Frontal cortex (tissue), 4 donors: Measurements from ENCODE around the gene CELA3B. TPM values are rescaled to one million over a fixed set of nuclear protein-coding genes. Genes with fewer than 3 reads are reported as not detected.
"Not testable (repeated sequence)": the region's sequence is repeated elsewhere in the genome, so short reads cannot be mapped to it uniquely, and the experiment has no call there.

Source experiments
- DNase-seq, 2 donors: peaks; one replicate each; pipeline ENCODE4 v3.0.0; 2012; ENCODE audit warnings: low spot score in 2 of 2
- FAIRE-seq: peaks from 2 replicates; lab custom pipeline; 2012; peaks lifted over from hg19 to GRCh38; lab: Jason Lieb, UNC
- total RNA-seq: library from RNA; depleted of rRNA; stranded (reverse); fragments of >200 nt; gene quantifications from one replicate; pipeline ENCODE4 v1.2.3, GENCODE V29; 2014
- donor health status: control.
- donor health status: control.
- donor health status: control.

Gene CELA3B
- total RNA-seq, result not detected

- not testable (repeated sequence) for FAIRE-seq, DNase-seq
These were observed at the start of gene CELA3B for GRCh38 chr1:21976703-21977239. Gene CELA3B (plus strand): TSS chr1:21977022. CDS start chr1:21977040, 18 bp downstream.

GRCh38 chr1:21927533-21928237 lies 49.1 kb upstream of the CELA3B start:
- no peak for FAIRE-seq

GRCh38 chr1:21930080-21930571 lies 46.7 kb upstream of the CELA3B start:
- DNase-seq (no peak), FAIRE-seq (no peak)

More at GRCh38 chr1:21927533-21928237, 49.1 kb upstream of the CELA3B start:
- no peak for DNase-seq

- FAIRE-seq, result no peak
- no peak for DNase-seq
These were observed 46.1 kb upstream of the CELA3B start for GRCh38 chr1:21930629-21931170.

GRCh38 chr1:21931171-21932093 lies 45.4 kb upstream of the CELA3B start:
- DNase-seq (no peak), FAIRE-seq (no peak)

GRCh38 chr1:21932127-21932526 lies 44.7 kb upstream of the CELA3B start:
- no peak for FAIRE-seq

GRCh38 chr1:21933397-21934248 lies 43.2 kb upstream of the CELA3B start:
- DNase-seq (no peak), FAIRE-seq (no peak)

More at GRCh38 chr1:21932127-21932526, 44.7 kb upstream of the CELA3B start:
- DNase-seq, result no peak

- FAIRE-seq (no peak), DNase-seq (no peak)
These were observed 41.4 kb upstream of the CELA3B start for GRCh38 chr1:21935393-21935804.

GRCh38 chr1:21935891-21936365 lies 40.9 kb upstream of the CELA3B start:
- no peak for FAIRE-seq
- no peak for DNase-seq

GRCh38 chr1:21936366-21937031 lies 40.3 kb upstream of the CELA3B start:
- DNase-seq (no peak), FAIRE-seq (no peak)

GRCh38 chr1:21937034-21937371 lies 39.8 kb upstream of the CELA3B start, which contains the start of gene HSPG2:
Gene HSPG2 (minus strand): TSS chr1:21937310. CDS start chr1:21937217, 93 bp downstream.
- no peak for DNase-seq
- no peak for FAIRE-seq

GRCh38 chr1:21937372-21938121 lies 39.3 kb upstream of the CELA3B start:
- DNase-seq, result peak; percentile 94 to 96
- no peak for FAIRE-seq

- FAIRE-seq, result no peak
- DNase-seq, result no peak
These were observed 37.9 kb upstream of the CELA3B start for GRCh38 chr1:21938732-21939538.

- DNase-seq (peak; percentile 40 to 52), FAIRE-seq (no peak)
These were observed 37.0 kb upstream of the CELA3B start for GRCh38 chr1:21939650-21940374.

- no peak for FAIRE-seq
- DNase-seq, result no peak
These were observed 36.3 kb upstream of the CELA3B start for GRCh38 chr1:21940492-21940891.

GRCh38 chr1:21941370-21941769 lies 35.5 kb upstream of the CELA3B start:
- DNase-seq, result no peak
- FAIRE-seq, result no peak
